Measurements from ENCODE around the gene CDK6.

DNA sequence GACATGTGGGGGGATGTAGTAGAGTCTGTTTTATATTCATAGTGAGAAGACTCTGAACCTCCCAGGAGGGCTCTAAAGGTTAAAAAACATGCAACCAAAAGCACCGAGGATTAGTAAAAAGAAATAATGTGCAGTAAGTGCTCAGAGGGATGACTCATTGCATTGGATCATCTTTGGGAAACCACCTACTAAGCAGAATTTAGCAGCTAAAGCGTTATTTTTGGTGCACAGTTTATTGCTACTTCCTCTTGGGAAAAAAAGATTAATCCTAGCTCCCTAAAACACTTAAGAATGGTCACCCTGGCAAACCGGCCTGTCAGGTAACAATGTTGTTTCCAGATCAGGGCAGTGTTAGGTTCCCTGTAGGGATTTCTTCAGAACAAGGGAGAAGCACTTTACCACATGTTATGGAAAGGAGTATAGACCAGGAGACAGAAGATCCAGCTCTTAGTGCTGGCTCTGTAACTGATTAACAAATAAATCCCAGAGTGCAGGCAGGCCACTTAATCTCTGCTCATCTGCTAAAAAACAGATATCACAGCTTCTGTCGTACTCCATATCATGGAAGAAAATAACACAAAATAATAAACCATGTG is 201.4 kb downstream of the CDK6 start:
- TF ChIP-seq, protein P1, sequence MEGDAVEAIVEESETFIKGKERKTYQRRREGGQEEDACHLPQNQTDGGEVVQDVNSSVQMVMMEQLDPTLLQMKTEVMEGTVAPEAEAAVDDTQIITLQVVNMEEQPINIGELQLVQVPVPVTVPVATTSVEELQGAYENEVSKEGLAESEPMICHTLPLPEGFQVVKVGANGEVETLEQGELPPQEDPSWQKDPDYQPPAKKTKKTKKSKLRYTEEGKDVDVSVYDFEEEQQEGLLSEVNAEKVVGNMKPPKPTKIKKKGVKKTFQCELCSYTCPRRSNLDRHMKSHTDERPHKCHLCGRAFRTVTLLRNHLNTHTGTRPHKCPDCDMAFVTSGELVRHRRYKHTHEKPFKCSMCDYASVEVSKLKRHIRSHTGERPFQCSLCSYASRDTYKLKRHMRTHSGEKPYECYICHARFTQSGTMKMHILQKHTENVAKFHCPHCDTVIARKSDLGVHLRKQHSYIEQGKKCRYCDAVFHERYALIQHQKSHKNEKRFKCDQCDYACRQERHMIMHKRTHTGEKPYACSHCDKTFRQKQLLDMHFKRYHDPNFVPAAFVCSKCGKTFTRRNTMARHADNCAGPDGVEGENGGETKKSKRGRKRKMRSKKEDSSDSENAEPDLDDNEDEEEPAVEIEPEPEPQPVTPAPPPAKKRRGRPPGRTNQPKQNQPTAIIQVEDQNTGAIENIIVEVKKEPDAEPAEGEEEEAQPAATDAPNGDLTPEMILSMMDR (IDR thresholded peaks at IDR 0.05) = no peak
- peak in 1 of 2 donors; percentile 24 for TF ChIP-seq POLR2AphosphoS5 (IDR thresholded peaks at IDR 0.05)
